PC-3 (cell line): ENCODE results near the gene OR56B1. TPM values are rescaled to one million over a fixed set of nuclear protein-coding genes. Genes with fewer than 3 reads are reported as not detected.

ENCODE experiments used
- ATAC-seq: fragments of 200-7000 bp; cut with Tn5 transposase; 2 replicates; pipeline ENCODE4 v1.9.1; 2020; ENCODE audit warnings: mild to moderate bottlenecking, moderate library complexity
- BruUV-seq: library from RNA; stranded (reverse); fragments of 400-500 nt; replicated peaks from 2 replicates; lab custom pipeline; 2021; lab: Mats Ljungman, UMichigan
- CTCF ChIA-PET: fragments of 300-600 bp; sonication (Branson Sonifier 250); formaldehyde crosslinking; loops from one replicate; lab custom pipeline; 2022; ENCODE audit warnings: antibody characterized with exemption; lab: Charles Lee
- POLR2A ChIA-PET: fragments of 300-600 bp; sonication (Branson Sonifier 250); formaldehyde crosslinking; loops from one replicate; lab custom pipeline; 2022; ENCODE audit warnings: antibody characterized with exemption; ENCODE audit not compliant: unreplicated experiment; lab: Charles Lee
- DNase-seq: peaks from one replicate; pipeline ENCODE4 v3.0.0-alpha.2; 2015
- H2AFZ ChIP-seq: fragments of 300-600 bp; sonication (generic); 2 replicates; pipeline ENCODE4 v1.6.0; 2016; ENCODE audit warnings: antibody characterized with exemption, low read length
- H3F3A ChIP-seq: fragments of 300-600 bp; sonication (generic); one replicate; pipeline ENCODE4 v1.6.0; 2017; ENCODE audit warnings: antibody characterized with exemption, low read length, control low read depth, mild to moderate bottlenecking; ENCODE audit not compliant: unreplicated experiment
- H3K27ac ChIP-seq: fragments of 300-600 bp; sonication (generic); 2 replicates; pipeline ENCODE4 v1.5.1; 2016; ENCODE audit warnings: mild to moderate bottlenecking, low read length
- H3K27me3 ChIP-seq: fragments of 300-600 bp; sonication (generic); 2 replicates; pipeline ENCODE4 v1.6.1; 2016; ENCODE audit warnings: low read length, mixed read lengths
- H3K36me3 ChIP-seq: fragments of 300-600 bp; sonication (generic); 2 replicates; pipeline ENCODE4 v1.6.1; 2016; ENCODE audit warnings: low read depth, mixed run types, low read length, mixed read lengths
- H3K4me1 ChIP-seq: fragments of 300-600 bp; sonication (generic); 2 replicates; pipeline ENCODE4 v1.5.1; 2016; ENCODE audit warnings: low read length; ENCODE audit not compliant: insufficient read depth
- H3K4me2 ChIP-seq: fragments of 300-600 bp; sonication (generic); 2 replicates; pipeline ENCODE4 v1.6.0; 2016; ENCODE audit warnings: low read length
- H3K4me3 ChIP-seq: fragments of 300-600 bp; sonication (generic); 2 replicates; pipeline ENCODE4 v1.5.1; 2016; ENCODE audit warnings: mild to moderate bottlenecking, low read length, mixed read lengths
- H3K79me2 ChIP-seq: fragments of 300-600 bp; sonication (generic); 2 replicates; pipeline ENCODE4 v1.6.1; 2017; ENCODE audit warnings: low read length, mixed read lengths
- H3K9ac ChIP-seq: fragments of 300-600 bp; sonication (generic); 2 replicates; pipeline ENCODE4 v1.6.0; 2016; ENCODE audit warnings: mild to moderate bottlenecking, low read length
- H3K9me2 ChIP-seq: fragments of 300-600 bp; sonication (generic); replicated peaks from 2 replicates; pipeline ENCODE4 v1.6.1; 2016; ENCODE audit warnings: mixed run types, low read length, mixed read lengths
- H3K9me3 ChIP-seq: fragments of 300-600 bp; sonication (generic); 2 replicates; pipeline ENCODE4 v1.6.1; 2016; ENCODE audit warnings: low read length, mixed read lengths
- H4K20me1 ChIP-seq: fragments of 300-600 bp; sonication (generic); 2 replicates; pipeline ENCODE4 v1.6.1; 2016; ENCODE audit warnings: low read length, mixed read lengths
- EZH2 ChIP-seq: fragments of 300-600 bp; sonication (generic); IDR thresholded peaks from one replicate; pipeline ENCODE4 v1.6.1; 2017; ENCODE audit warnings: antibody characterized with exemption, mild to moderate bottlenecking, low read length; ENCODE audit not compliant: unreplicated experiment
- EZH2phosphoT487 ChIP-seq: fragments of 300-600 bp; sonication (generic); IDR thresholded peaks from 2 replicates; pipeline ENCODE4 v1.6.1; 2018; ENCODE audit warnings: mild to moderate bottlenecking, antibody characterized with exemption, low read length, borderline replicate concordance
- intact Hi-C: fragments of 100-400 bp; cut with micrococcal nuclease; formaldehyde crosslinking; loops from 2 replicates; pipeline ENCODE4 v1.9.0; 2023
- total RNA-seq: library from RNA; depleted of rRNA; stranded (reverse); fragments of >200 nt; gene quantifications from 2 replicates; pipeline ENCODE4 v1.2.3, GENCODE V29; 2014
- TF ChIP-seq, protein P1 (sequence below): fragments of 300-600 bp; sonication (generic); conservative IDR thresholded peaks from 2 replicates; pipeline ENCODE4 v1.5.1; 2017; ENCODE audit warnings: antibody characterized with exemption, low read depth, mild to moderate bottlenecking, low read length

The OR56B1 gene
- total RNA-seq, 1 experiment from 2014 or later, result not detected

DNA sequence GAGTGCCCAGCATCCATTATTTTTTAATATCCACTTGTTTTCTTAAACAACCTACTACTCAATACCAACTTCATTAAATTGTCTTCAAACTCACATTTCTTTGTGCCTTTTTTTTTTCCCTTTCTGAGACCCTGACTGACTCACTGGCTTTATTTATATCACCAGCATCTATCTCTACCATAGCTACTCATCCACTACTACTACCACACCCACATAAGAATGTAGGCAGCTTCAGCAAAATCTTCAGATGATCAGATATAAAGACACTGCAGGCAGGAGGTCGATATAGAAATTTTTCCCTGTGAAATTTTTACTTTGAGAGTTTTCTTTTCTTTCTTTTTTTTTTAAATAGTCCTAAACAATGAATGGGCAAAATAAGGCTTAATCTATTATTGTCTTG is 2.2 kb downstream of the OR56B1 start:
- H3K79me2 ChIP-seq, result no peaks in the 10 kb centered on the region
- H3K4me1 ChIP-seq, result no peaks in the 10 kb centered on the region
- H3K36me3 ChIP-seq, result no peaks in the 10 kb centered on the region
- intact Hi-C loops, result no loop called here
- H2AFZ ChIP-seq, result no peak overlapping the region
- H3K9ac ChIP-seq, result no peak overlapping the region
- H4K20me1 ChIP-seq, result no peaks in the 10 kb centered on the region
- BruUV-seq, result no TSS peak
- H3K27me3 ChIP-seq, result peaks cover 17% of the 10 kb centered on the region
- H3F3A ChIP-seq, result no peaks in the 10 kb centered on the region
- DNase-seq, result no peak
- H3K4me2 ChIP-seq, result no peak overlapping the region
- no peak overlapping the region for H3K4me3 ChIP-seq
- POLR2A ChIA-PET, result no interaction called here
- H3K27ac ChIP-seq, result no peak overlapping the region
- no peaks in the 10 kb centered on the region for H3K9me3 ChIP-seq
- TF ChIP-seq, protein P1, sequence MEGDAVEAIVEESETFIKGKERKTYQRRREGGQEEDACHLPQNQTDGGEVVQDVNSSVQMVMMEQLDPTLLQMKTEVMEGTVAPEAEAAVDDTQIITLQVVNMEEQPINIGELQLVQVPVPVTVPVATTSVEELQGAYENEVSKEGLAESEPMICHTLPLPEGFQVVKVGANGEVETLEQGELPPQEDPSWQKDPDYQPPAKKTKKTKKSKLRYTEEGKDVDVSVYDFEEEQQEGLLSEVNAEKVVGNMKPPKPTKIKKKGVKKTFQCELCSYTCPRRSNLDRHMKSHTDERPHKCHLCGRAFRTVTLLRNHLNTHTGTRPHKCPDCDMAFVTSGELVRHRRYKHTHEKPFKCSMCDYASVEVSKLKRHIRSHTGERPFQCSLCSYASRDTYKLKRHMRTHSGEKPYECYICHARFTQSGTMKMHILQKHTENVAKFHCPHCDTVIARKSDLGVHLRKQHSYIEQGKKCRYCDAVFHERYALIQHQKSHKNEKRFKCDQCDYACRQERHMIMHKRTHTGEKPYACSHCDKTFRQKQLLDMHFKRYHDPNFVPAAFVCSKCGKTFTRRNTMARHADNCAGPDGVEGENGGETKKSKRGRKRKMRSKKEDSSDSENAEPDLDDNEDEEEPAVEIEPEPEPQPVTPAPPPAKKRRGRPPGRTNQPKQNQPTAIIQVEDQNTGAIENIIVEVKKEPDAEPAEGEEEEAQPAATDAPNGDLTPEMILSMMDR, result no peak
- TF ChIP-seq EZH2 (no peak), EZH2phosphoT487 (no peak)
- CTCF ChIA-PET, result no interaction called here
- no peaks in the 10 kb centered on the region for H3K9me2 ChIP-seq
- ATAC-seq, result no peak

DNA sequence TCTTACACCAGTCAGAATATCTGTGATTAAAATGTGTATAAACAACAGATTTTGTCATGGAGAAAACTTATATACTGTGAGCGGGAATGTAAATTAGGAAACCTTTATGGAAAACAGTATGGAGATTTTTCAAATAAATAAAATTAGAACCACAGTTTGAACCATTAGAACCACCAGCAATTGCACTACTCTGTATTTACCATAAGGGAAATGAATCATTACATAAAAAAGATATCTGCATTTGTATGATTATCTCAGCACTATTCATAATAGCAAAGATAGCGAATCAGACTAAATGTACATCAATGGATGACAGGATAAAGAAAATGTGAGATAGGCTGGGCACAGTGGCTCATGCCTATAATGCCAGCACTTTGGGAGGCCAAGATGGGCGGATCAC is 10.4 kb downstream of the OR56B1 start:
- no peaks in the 10 kb centered on the region for H3K79me2 ChIP-seq
- no peaks in the 10 kb centered on the region for H3K36me3 ChIP-seq
- H3K4me2 ChIP-seq, result no peak overlapping the region
- H3K9ac ChIP-seq, result no peak overlapping the region
- H3K9me2 ChIP-seq, result no peaks in the 10 kb centered on the region
- no peak overlapping the region for H2AFZ ChIP-seq
- H3F3A ChIP-seq, result no peaks in the 10 kb centered on the region
- no peaks in the 10 kb centered on the region for H3K9me3 ChIP-seq
- ChIA-PET POLR2A (no interaction called here), CTCF (no interaction called here)
- no peak overlapping the region for H3K4me3 ChIP-seq
- H3K27me3 ChIP-seq, result peaks cover 32% of the 10 kb centered on the region
- TF ChIP-seq EZH2phosphoT487 (no peak), EZH2 (no peak)
- TF ChIP-seq, protein P1, result no peak
- intact Hi-C loops, result no loop called here
- H3K27ac ChIP-seq, result no peak overlapping the region
- H3K4me1 ChIP-seq, result no peaks in the 10 kb centered on the region
- no peak for ATAC-seq
- no peaks in the 10 kb centered on the region for H4K20me1 ChIP-seq
- BruUV-seq, result no TSS peak
- DNase-seq, result no peak

DNA sequence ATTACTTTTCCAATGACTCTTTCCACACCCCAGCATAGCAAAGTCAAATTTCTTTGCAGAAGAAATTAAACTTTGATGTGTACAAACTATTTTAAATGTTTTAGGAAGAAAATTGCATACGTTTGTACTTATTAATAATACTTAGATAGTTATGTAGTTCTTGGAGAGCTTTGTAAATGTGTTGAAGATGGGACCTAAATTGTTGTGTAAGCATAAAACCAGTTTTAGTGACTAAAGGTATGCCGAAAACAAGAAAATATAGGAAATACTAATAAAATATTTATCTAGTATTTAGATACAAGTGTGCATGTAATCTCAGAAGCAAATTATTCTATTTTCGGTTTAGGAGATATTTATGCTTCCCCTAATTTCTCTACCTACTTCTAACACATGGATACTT is 13.6 kb downstream of the OR56B1 start:
- no peak overlapping the region for H3K4me2 ChIP-seq
- no peak overlapping the region for H2AFZ ChIP-seq
- POLR2A ChIA-PET, result no interaction called here
- intact Hi-C loops, result no loop called here
- TF ChIP-seq EZH2phosphoT487, result no peak
- H3F3A ChIP-seq, result no peaks in the 10 kb centered on the region
- no peak for ATAC-seq
- no TSS peak for BruUV-seq
- DNase-seq, result no peak
- no peak overlapping the region for H3K27ac ChIP-seq
- no peaks in the 10 kb centered on the region for H3K36me3 ChIP-seq
- H4K20me1 ChIP-seq, result no peaks in the 10 kb centered on the region
- peaks cover 16% of the 10 kb centered on the region; the same call in 1 of the 2 replicates for H3K27me3 ChIP-seq
- CTCF ChIA-PET, result no interaction called here
- no peaks in the 10 kb centered on the region for H3K79me2 ChIP-seq
- no peaks in the 10 kb centered on the region for H3K9me3 ChIP-seq
- H3K9me2 ChIP-seq, result no peaks in the 10 kb centered on the region
- H3K4me1 ChIP-seq, result no peaks in the 10 kb centered on the region
- H3K4me3 ChIP-seq, result no peak overlapping the region
- no peak overlapping the region for H3K9ac ChIP-seq
